SK-N-SH treated with all-trans-retinoic acid at 6 μM for 48 hours (cell line): ENCODE measurements around the gene NKTR.

Experiments
- BACH2 ChIP-seq: fragments of 250-450 bp; sonication (Bioruptor Pico); IDR thresholded peaks from 2 replicates; pipeline ENCODE4 v1.9.0; 2021; ENCODE audit warnings: mild to moderate bottlenecking, borderline replicate concordance
- CSDC2 ChIP-seq: fragments of 250-450 bp; sonication (Bioruptor Pico); IDR thresholded peaks from 2 replicates; pipeline ENCODE4 v1.5.0; 2020; ENCODE audit warnings: mild to moderate bottlenecking, moderate library complexity
- ESRRG ChIP-seq: fragments of 250-450 bp; sonication (Bioruptor Pico); IDR thresholded peaks from 2 replicates; pipeline ENCODE4 v1.6.1; 2021; ENCODE audit warnings: mild to moderate bottlenecking
- GLIS3 ChIP-seq: fragments of 250-450 bp; sonication (Bioruptor Pico); IDR thresholded peaks from 2 replicates; pipeline ENCODE4 v1.5.0; 2020; ENCODE audit warnings: mild to moderate bottlenecking, moderate library complexity
- OSR1 ChIP-seq: fragments of 250-450 bp; sonication (Bioruptor Pico); IDR thresholded peaks from 2 replicates; pipeline ENCODE4 v1.8.0; 2022; ENCODE audit warnings: moderate library complexity, mild to moderate bottlenecking, inconsistent platforms
- PATZ1 ChIP-seq: fragments of 250-450 bp; sonication (Bioruptor Pico); IDR thresholded peaks from 2 replicates; pipeline ENCODE4 v1.8.0; 2020; ENCODE audit warnings: mild to moderate bottlenecking, moderate library complexity, borderline replicate concordance
- POU6F1 ChIP-seq: fragments of 250-450 bp; sonication (Bioruptor Pico); IDR thresholded peaks from 2 replicates; pipeline ENCODE4 v1.8.0; 2021; ENCODE audit warnings: low read depth, mild to moderate bottlenecking, moderate library complexity, borderline replicate concordance
- TOX ChIP-seq: fragments of 250-450 bp; sonication (Bioruptor Pico); IDR thresholded peaks from 2 replicates; pipeline ENCODE4 v1.8.0; 2021; ENCODE audit warnings: mild to moderate bottlenecking, moderate library complexity, borderline replicate concordance
- ZC3H10 ChIP-seq: fragments of 250-450 bp; sonication (Bioruptor Pico); IDR thresholded peaks from 2 replicates; pipeline ENCODE4 v1.5.1; 2021; ENCODE audit warnings: mild to moderate bottlenecking, moderate library complexity

The NKTR gene

GRCh38 chr3:42697289-42698051 lies 97.0 kb downstream of the NKTR start (continued):
- no peak for TF ChIP-seq PATZ1 (CRISPR knock-in tag)
- TF ChIP-seq BACH2 (CRISPR knock-in tag), result no peak
- TF ChIP-seq GLIS3 (CRISPR knock-in tag), result no peak
- TF ChIP-seq CSDC2 (CRISPR knock-in tag), result no peak
- no peak for TF ChIP-seq TOX (CRISPR knock-in tag)
- TF ChIP-seq ZC3H10 (CRISPR knock-in tag), result no peak
- no peak for TF ChIP-seq POU6F1
- no peak for TF ChIP-seq OSR1 (CRISPR knock-in tag)
- TF ChIP-seq ESRRG (CRISPR knock-in tag), result no peak
